CD4-positive, alpha-beta T cell treated with Interleukin-2 at 100 ng/mL for 4 hours (primary cell): ENCODE data around the gene PTCD2.

Source experiments
- DNase-seq: peaks from one replicate; pipeline ENCODE4 v3.0.0-alpha.2; 2020; ENCODE audit warnings: low spot score

PTCD2 gene

DNA sequence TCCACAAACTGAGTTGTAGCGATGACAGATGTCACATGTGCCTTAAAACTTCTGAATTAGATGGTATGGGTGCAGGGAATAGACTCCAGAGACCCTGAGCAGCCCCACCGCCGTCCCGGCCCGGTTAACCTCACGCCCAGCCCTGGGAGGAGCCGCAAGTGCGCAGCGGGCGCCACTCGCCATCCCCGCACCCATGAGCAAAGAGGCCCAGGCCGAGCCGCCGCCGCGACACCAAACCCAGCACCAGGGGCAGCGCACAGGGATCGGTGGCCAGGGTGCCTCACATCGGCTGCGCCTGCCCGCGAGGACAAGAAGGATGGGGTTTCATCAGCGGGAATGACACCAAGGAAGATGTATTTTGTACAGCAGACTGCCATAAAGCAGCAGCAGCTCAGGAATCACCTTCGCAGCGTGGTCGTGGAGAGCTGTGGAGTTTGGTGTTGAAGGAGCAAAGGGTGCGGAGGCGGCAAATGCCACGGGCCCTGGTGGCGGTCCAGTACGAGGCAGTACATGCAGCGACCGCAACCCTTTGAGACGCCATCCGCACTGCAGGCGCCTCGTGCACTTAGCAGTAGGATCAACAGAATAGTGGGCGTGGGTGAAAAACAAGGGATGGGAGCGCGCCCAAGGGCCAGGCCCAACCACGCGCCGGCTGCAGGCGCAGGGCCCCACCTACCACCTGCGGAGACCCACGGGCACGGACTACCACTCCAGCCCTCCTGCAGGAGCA lies 97.3 kb downstream of the PTCD2 start:
- no peak for DNase-seq
